Endothelial cell of umbilical vein (primary cell): Measurements from ENCODE around the gene CLIC6. TPM values are rescaled to one million over a fixed set of nuclear protein-coding genes. Genes with fewer than 3 reads are reported as not detected.

Source experiments
- BruUV-seq: library from RNA; stranded (reverse); fragments of 400-500 nt; replicated peaks from 2 replicates; lab custom pipeline; 2021; lab: Mats Ljungman, UMichigan
- CTCF ChIA-PET: fragments of 300-600, 350-600 bp; sonication (Branson Sonifier 250); formaldehyde crosslinking; loops from one replicate; lab custom pipeline; 2021; ENCODE audit warnings: antibody characterized with exemption, inconsistent platforms; lab: Charles Lee
- POLR2A ChIA-PET: fragments of 300-600, 350-600 bp; sonication (Branson Sonifier 250); formaldehyde crosslinking; loops from one replicate; lab custom pipeline; 2021; ENCODE audit warnings: antibody characterized with exemption, inconsistent platforms; lab: Charles Lee
- DNase-seq: peaks from one replicate; pipeline ENCODE4 v3.0.0-alpha.2; 2011; ENCODE audit warnings: low read depth, low spot score
- FAIRE-seq: peaks from 2 replicates; lab custom pipeline; 2011; peaks lifted over from hg19 to GRCh38; lab: Jason Lieb, UNC
- H2AFZ ChIP-seq: 2 replicates; pipeline ENCODE4 v1.6.0; 2012; ENCODE audit warnings: low read depth, low read length, control low read depth, inconsistent platforms
- H3K27ac ChIP-seq: 2 replicates; pipeline ENCODE4 v1.5.1; 2011; ENCODE audit warnings: low read depth, mild to moderate bottlenecking, control low read depth, low read length, moderate library complexity; ENCODE audit not compliant: insufficient read depth
- H3K27me3 ChIP-seq, 2 experiments: 2 replicates each; pipeline versions ENCODE4 v1.6.0 to v1.6.1; 2011; ENCODE audit warnings: low read length in 2 of 2, mixed read lengths in 1 of 2; ENCODE audit not compliant: control insufficient read depth in 2 of 2, insufficient read depth in 2 of 2
- H3K36me3 ChIP-seq, 2 experiments: 2 replicates in 1 of 2; 3 replicates in 1 of 2; pipeline ENCODE4 v1.5.1; 2011; ENCODE audit warnings: low read length in 2 of 2, mild to moderate bottlenecking in 1 of 2, moderate library complexity in 1 of 2; ENCODE audit not compliant: control insufficient read depth in 2 of 2, insufficient read depth in 2 of 2; ENCODE audit errors: extremely low read depth in 1 of 2
- H3K4me1 ChIP-seq: 3 replicates; pipeline ENCODE4 v1.5.1; 2011; ENCODE audit warnings: mild to moderate bottlenecking, low read length; ENCODE audit not compliant: control insufficient read depth, insufficient read depth; ENCODE audit errors: extremely low read depth
- H3K4me2 ChIP-seq: 2 replicates; pipeline ENCODE4 v1.6.1; 2011; ENCODE audit warnings: low read length, control low read depth, mixed read lengths; ENCODE audit not compliant: insufficient read depth
- H3K4me3 ChIP-seq, 3 experiments: fragments of 200-600 bp in 1 of 3; sonication (generic), shearing (Covaris generic) in 1 of 3; replicated peaks in 1 of 3; 2 replicates each; pipeline ENCODE4 v1.5.1; 2011 to 2016; ENCODE audit warnings: control low read depth in 3 of 3, low read length in 3 of 3, mild to moderate bottlenecking in 2 of 3, inconsistent platforms in 1 of 3, low read depth in 1 of 3, moderate library complexity in 1 of 3; ENCODE audit not compliant: insufficient read depth in 1 of 3
- H3K79me2 ChIP-seq: 2 replicates; pipeline ENCODE4 v1.6.0; 2012; ENCODE audit warnings: low read length, inconsistent platforms; ENCODE audit not compliant: control insufficient read depth, insufficient read depth
- H3K9ac ChIP-seq: replicated peaks from 2 replicates; pipeline ENCODE3; 2011; ENCODE audit warnings: low read length, control low read depth; ENCODE audit not compliant: insufficient read depth; ENCODE audit errors: extremely low read depth
- H3K9me1 ChIP-seq: replicated peaks from 3 replicates; pipeline ENCODE4 v1.6.0; 2011; ENCODE audit warnings: mild to moderate bottlenecking, low read length; ENCODE audit not compliant: control insufficient read depth, insufficient read depth; ENCODE audit errors: extremely low read depth
- H3K9me3 ChIP-seq: replicated peaks from 2 replicates; pipeline ENCODE4 v1.5.1; 2012; ENCODE audit warnings: low read length, inconsistent platforms; ENCODE audit not compliant: control insufficient read depth, insufficient read depth
- H4K20me1 ChIP-seq: replicated peaks from 2 replicates; pipeline ENCODE3; 2011; ENCODE audit warnings: mild to moderate bottlenecking, low read length; ENCODE audit not compliant: control insufficient read depth, insufficient read depth; ENCODE audit errors: extremely low read depth
- EZH2 ChIP-seq: IDR thresholded peaks from 2 replicates; pipeline ENCODE4 v1.6.1; 2012; ENCODE audit warnings: borderline replicate concordance, low read depth, mild to moderate bottlenecking, moderate library complexity, low read length, inconsistent platforms; ENCODE audit not compliant: severe bottlenecking
- FOS ChIP-seq: IDR thresholded peaks from 2 replicates; pipeline ENCODE4 v1.6.1; 2011; ENCODE audit warnings: mild to moderate bottlenecking, low read length, moderate library complexity, borderline replicate concordance; ENCODE audit not compliant: insufficient read depth
- GATA2 ChIP-seq: IDR thresholded peaks from 2 replicates; pipeline ENCODE4 v1.7.0; 2011; ENCODE audit warnings: low read depth, mild to moderate bottlenecking, moderate library complexity, mixed read lengths, low read length; ENCODE audit not compliant: insufficient read length, insufficient read depth
- JUN ChIP-seq: IDR thresholded peaks from 2 replicates; pipeline ENCODE4 v1.6.1; 2011; ENCODE audit warnings: borderline replicate concordance, low read depth; ENCODE audit not compliant: insufficient read length, insufficient read depth
- MYC ChIP-seq: IDR thresholded peaks from one replicate; pipeline ENCODE4 v1.6.1; 2011; ENCODE audit warnings: mild to moderate bottlenecking, low read depth, low read length
- POLR2A ChIP-seq: IDR thresholded peaks from 2 replicates; pipeline ENCODE4 v1.6.1; 2012; ENCODE audit warnings: low read depth, mild to moderate bottlenecking, control low read depth, low read length
- POLR2AphosphoS5 ChIP-seq: IDR thresholded peaks from 2 replicates; pipeline ENCODE4 v1.6.1; 2012; ENCODE audit warnings: low read depth, mild to moderate bottlenecking, control low read depth, low read length, moderate library complexity; ENCODE audit not compliant: insufficient read depth
- dilution Hi-C: fragments of 300-500 bp; cut with MboI; formaldehyde crosslinking; loops from one replicate; pipeline ENCODE4 v1.15.0; 2019; ENCODE audit warnings: low sequenced_read_pairs; ENCODE audit not compliant: extremely low pct_ligation_motif_present
- intact Hi-C: fragments of 100-400 bp; cut with micrococcal nuclease; formaldehyde crosslinking; loops from one replicate; pipeline ENCODE4 v1.10.0; 2022
- polyA plus RNA-seq, 4 experiments: library from polyadenylated mRNA; depleted of rRNA in 3 of 4; stranded (reverse) in 3 of 4; unstranded in 1 of 4; fragments of >200 nt; gene quantifications; 2 replicates each; pipeline versions ENCODE4 v1.2.1 to v1.2.3, GENCODE V29; 2011 to 2012; ENCODE audit warnings: missing spikeins in 1 of 4
- total RNA-seq: library from RNA; stranded (reverse); gene quantifications from 2 replicates; pipeline ENCODE4 v1.2.3, GENCODE V29; 2021
- TF ChIP-seq, protein P1 (sequence below): IDR thresholded peaks from 2 replicates; pipeline ENCODE4 v1.6.1; 2011; ENCODE audit not compliant: insufficient read depth, insufficient read length
- TF ChIP-seq, protein P2 (sequence below), 2 donors: IDR thresholded peaks; 1 replicate in 1 of 2; 2 replicates in 1 of 2; pipeline ENCODE4 v1.5.1; 2011; ENCODE audit warnings: low read length in 2 of 2, mild to moderate bottlenecking in 2 of 2, moderate library complexity in 2 of 2, control low read depth in 1 of 2, inconsistent platforms in 1 of 2, low read depth in 1 of 2; ENCODE audit not compliant: insufficient read depth in 1 of 2; ENCODE audit errors: extremely low read depth in 1 of 2

The CLIC6 gene
- total and polyA plus RNA-seq, 2 donors (not counting 3 experiments of a cell fraction or from before 2014, with no cell fraction given), result not detected

- Histone ChIP-seq H3K27ac (no peak overlapping the region), H3K36me3 (no peaks in the 10 kb centered on the region), H4K20me1 (no peaks in the 10 kb centered on the region), H3K9ac (no peak overlapping the region), H3K4me1 (no peaks in the 10 kb centered on the region), H3K79me2 (no peaks in the 10 kb centered on the region), H3K27me3 (peaks cover 11% of the 10 kb centered on the region in 2 experiments), H2AFZ (no peak overlapping the region), H3K4me3 (no peak overlapping the region), H3K9me3 (no peaks in the 10 kb centered on the region), H3K4me2 (no peak overlapping the region), H3K9me1 (no peaks in the 10 kb centered on the region)
- FAIRE-seq, result no peak
- no peak for DNase-seq
- intact Hi-C loops, result no loop called here
- TF ChIP-seq, protein P1, sequence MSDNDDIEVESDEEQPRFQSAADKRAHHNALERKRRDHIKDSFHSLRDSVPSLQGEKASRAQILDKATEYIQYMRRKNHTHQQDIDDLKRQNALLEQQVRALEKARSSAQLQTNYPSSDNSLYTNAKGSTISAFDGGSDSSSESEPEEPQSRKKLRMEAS, result no peak
- TF ChIP-seq MYC (no peak), GATA2 (no peak), POLR2A (no peak), JUN (no peak), EZH2 (no peak), POLR2AphosphoS5 (no peak), FOS (no peak)
- TF ChIP-seq, protein P2, sequence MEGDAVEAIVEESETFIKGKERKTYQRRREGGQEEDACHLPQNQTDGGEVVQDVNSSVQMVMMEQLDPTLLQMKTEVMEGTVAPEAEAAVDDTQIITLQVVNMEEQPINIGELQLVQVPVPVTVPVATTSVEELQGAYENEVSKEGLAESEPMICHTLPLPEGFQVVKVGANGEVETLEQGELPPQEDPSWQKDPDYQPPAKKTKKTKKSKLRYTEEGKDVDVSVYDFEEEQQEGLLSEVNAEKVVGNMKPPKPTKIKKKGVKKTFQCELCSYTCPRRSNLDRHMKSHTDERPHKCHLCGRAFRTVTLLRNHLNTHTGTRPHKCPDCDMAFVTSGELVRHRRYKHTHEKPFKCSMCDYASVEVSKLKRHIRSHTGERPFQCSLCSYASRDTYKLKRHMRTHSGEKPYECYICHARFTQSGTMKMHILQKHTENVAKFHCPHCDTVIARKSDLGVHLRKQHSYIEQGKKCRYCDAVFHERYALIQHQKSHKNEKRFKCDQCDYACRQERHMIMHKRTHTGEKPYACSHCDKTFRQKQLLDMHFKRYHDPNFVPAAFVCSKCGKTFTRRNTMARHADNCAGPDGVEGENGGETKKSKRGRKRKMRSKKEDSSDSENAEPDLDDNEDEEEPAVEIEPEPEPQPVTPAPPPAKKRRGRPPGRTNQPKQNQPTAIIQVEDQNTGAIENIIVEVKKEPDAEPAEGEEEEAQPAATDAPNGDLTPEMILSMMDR (IDR thresholded peaks at IDR 0.05; ENCODE audit: extremely low read depth in 1 of 2, insufficient read depth in 1 of 2, low read depth in 1 of 2, low read length in 2 of 2), result no peak
- ChIA-PET CTCF (interaction anchor here (0.6 to 1.6 kb wide), 2 partner anchors 32 to 1095 kb away, joined by 3 to 7 read pairs; no protein-coding TSS in a partner anchor), POLR2A (no interaction called here)
- BruUV-seq, result no TSS peak
- dilution Hi-C loops, result no loop called here
Observed at GRCh38 chr21:34724857-34725195, 56.0 kb downstream of the CLIC6 start.
